NOMO-1 treated with dmso at 0.1 percent for 144 hours (cell line): ENCODE data around the gene HOMER1.
A peak's percentile ranks its signal among the peaks of the same experiment; 100 is the strongest.
"Not testable (repeated sequence)": the region's sequence is repeated elsewhere in the genome, so short reads cannot be mapped to it uniquely, and the experiment has no call there.

Experiments
- DNase-seq: peaks from one replicate; lab custom pipeline; 2025; ENCODE audit not compliant: unreplicated experiment; lab: John Stamatoyannopoulos, UW

The HOMER1 gene

GRCh38 chr5:79517601-79518000 lies 3.7 kb upstream of the HOMER1 start:
- peak; percentile 10 for DNase-seq

- no peak for DNase-seq
Observed at GRCh38 chr5:79516986-79517385, 3.1 kb upstream of the HOMER1 start.

- DNase-seq, result not testable (repeated sequence)
Observed at GRCh38 chr5:79516331-79516730, 2.4 kb upstream of the HOMER1 start.

- peak; percentile 89 for DNase-seq
Observed at GRCh38 chr5:79514391-79515105, 614 bp upstream of the HOMER1 start.

GRCh38 chr5:79513308-79513703 lies 628 bp downstream of the HOMER1 start:
- no peak for DNase-seq

- no peak for DNase-seq
Observed at GRCh38 chr5:79512471-79513307, 1.2 kb downstream of the HOMER1 start.

GRCh38 chr5:79512049-79512448 lies 1.9 kb downstream of the HOMER1 start:
- DNase-seq, result no peak

GRCh38 chr5:79510638-79511037 lies 3.3 kb downstream of the HOMER1 start:
- no peak for DNase-seq

- DNase-seq, result no peak
Observed at GRCh38 chr5:79509244-79509885, 4.6 kb downstream of the HOMER1 start.

- DNase-seq, result no peak
Observed at GRCh38 chr5:79508794-79509193, 5.1 kb downstream of the HOMER1 start.

- no peak for DNase-seq
Observed at GRCh38 chr5:79508354-79508753, 5.6 kb downstream of the HOMER1 start.

GRCh38 chr5:79507251-79508205 lies 6.4 kb downstream of the HOMER1 start:
- DNase-seq, result no peak

- no peak for DNase-seq
Observed at GRCh38 chr5:79505138-79505537, 8.8 kb downstream of the HOMER1 start.

GRCh38 chr5:79503794-79504495 lies 10.0 kb downstream of the HOMER1 start:
- DNase-seq, result no peak

- DNase-seq, result no peak
Observed at GRCh38 chr5:79499640-79500273, 14.2 kb downstream of the HOMER1 start.

- no peak for DNase-seq
Observed at GRCh38 chr5:79495311-79495710, 18.6 kb downstream of the HOMER1 start.

GRCh38 chr5:79493596-79494345 lies 20.2 kb downstream of the HOMER1 start:
- no peak for DNase-seq

- DNase-seq, result no peak
Observed at GRCh38 chr5:79491690-79492317, 22.1 kb downstream of the HOMER1 start.
